BLaER1 (cell line): ENCODE data around the gene TMEM63B.

Experiments used
- H3K27ac ChIP-seq: shearing (Covaris generic); formaldehyde crosslinking; 2 replicates; pipeline ENCODE4 v1.8.1; 2022
- H3K27me3 ChIP-seq: shearing (Covaris generic); formaldehyde crosslinking; 2 replicates; pipeline ENCODE4 v1.8.1; 2022
- H3K36me3 ChIP-seq: shearing (Covaris generic); formaldehyde crosslinking; 2 replicates; pipeline ENCODE4 v1.8.1; 2022
- H3K4me1 ChIP-seq: shearing (Covaris generic); formaldehyde crosslinking; 2 replicates; pipeline ENCODE4 v1.8.1; 2022
- H3K4me2 ChIP-seq: shearing (Covaris generic); formaldehyde crosslinking; 2 replicates; pipeline ENCODE4 v1.8.1; 2022
- H3K4me3 ChIP-seq: shearing (Covaris generic); formaldehyde crosslinking; 2 replicates; pipeline ENCODE4 v1.8.1; 2022
- H3K9ac ChIP-seq: shearing (Covaris generic); formaldehyde crosslinking; 2 replicates; pipeline ENCODE4 v1.8.1; 2022
- H3K9me3 ChIP-seq: shearing (Covaris generic); formaldehyde crosslinking; 2 replicates; pipeline ENCODE4 v1.8.1; 2022
- H4K20me1 ChIP-seq: shearing (Covaris generic); formaldehyde crosslinking; 2 replicates; pipeline ENCODE4 v1.8.1; 2022
- Cebpa-rat ChIP-seq: shearing (Covaris generic); IDR thresholded peaks from 2 replicates; pipeline ENCODE4 v1.8.1; 2022

The TMEM63B gene

GRCh38 chr6:44116641-44117382, 10.5 kb upstream of the TMEM63B start:
- H3K4me3 ChIP-seq = no peak overlapping the region
- H4K20me1 ChIP-seq = peaks cover 98% of the 10 kb centered on the region
- H3K27me3 ChIP-seq = no peaks in the 10 kb centered on the region
- H3K9me3 ChIP-seq = no peaks in the 10 kb centered on the region
- H3K4me2 ChIP-seq = peak overlapping the region; percentile 38
- H3K4me1 ChIP-seq = peaks cover 61% of the 10 kb centered on the region
- H3K27ac ChIP-seq = no peak overlapping the region
- H3K9ac ChIP-seq = no peak overlapping the region
- H3K36me3 ChIP-seq = peaks cover 79% of the 10 kb centered on the region
- TF ChIP-seq Cebpa-rat = no peak

- H3K4me3 ChIP-seq = no peak overlapping the region
- H3K9ac ChIP-seq = no peak overlapping the region
- H3K27me3 ChIP-seq = no peaks in the 10 kb centered on the region
- H3K4me1 ChIP-seq = peaks cover 68% of the 10 kb centered on the region
- H4K20me1 ChIP-seq = peaks cover 100% of the 10 kb centered on the region
- H3K27ac ChIP-seq = no peak overlapping the region
- H3K9me3 ChIP-seq = no peaks in the 10 kb centered on the region
- TF ChIP-seq Cebpa-rat = no peak
- H3K4me2 ChIP-seq = peak overlapping the region; percentile 38
- peaks cover 72% of the 10 kb centered on the region for H3K36me3 ChIP-seq
Observed at GRCh38 chr6:44117397-44118128, 9.8 kb upstream of the TMEM63B start.

DNA sequence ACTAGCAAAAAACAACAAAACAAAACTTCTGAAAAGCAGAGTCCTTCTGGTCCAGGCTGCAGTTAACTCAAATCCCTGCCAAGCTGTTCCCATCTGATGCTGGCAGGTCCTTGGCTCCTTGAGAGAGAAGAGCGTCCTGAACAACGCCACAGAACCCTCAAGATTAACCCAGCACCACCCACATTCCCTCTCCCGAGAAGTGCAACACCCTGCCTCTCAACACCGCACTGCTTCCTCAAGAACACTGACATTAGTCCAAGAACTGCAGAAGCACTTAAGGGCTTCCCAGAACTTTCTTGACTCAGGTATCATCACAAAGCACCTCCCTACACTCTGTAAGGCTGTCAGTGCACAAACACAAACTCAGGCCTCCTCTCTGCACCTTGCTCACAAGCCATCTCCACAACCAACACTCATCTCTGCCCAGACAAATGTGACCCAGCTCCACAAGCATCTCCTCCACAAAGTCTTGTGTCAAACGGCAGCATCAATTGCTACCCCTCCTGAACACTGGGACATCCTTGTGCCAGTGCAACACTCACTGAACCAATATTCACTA, 7.6 kb upstream of the TMEM63B start:
- Histone ChIP-seq H3K27ac (no peak overlapping the region), H3K9ac (no peak overlapping the region), H3K4me2 (no peak overlapping the region), H3K27me3 (no peaks in the 10 kb centered on the region), H3K4me3 (no peak overlapping the region), H3K9me3 (no peaks in the 10 kb centered on the region), H4K20me1 (peaks cover 100% of the 10 kb centered on the region), H3K36me3 (peaks cover 57% of the 10 kb centered on the region), H3K4me1 (peaks cover 90% of the 10 kb centered on the region)
- TF ChIP-seq Cebpa-rat = no peak

GRCh38 chr6:44120692-44121443, 6.5 kb upstream of the TMEM63B start:
- TF ChIP-seq Cebpa-rat = no peak
- H3K36me3 ChIP-seq = peaks cover 46% of the 10 kb centered on the region
- no peak overlapping the region for H3K4me3 ChIP-seq
- peak overlapping the region; percentile 96 for H3K4me2 ChIP-seq
- H3K27ac ChIP-seq = no peak overlapping the region
- no peaks in the 10 kb centered on the region for H3K27me3 ChIP-seq
- H3K9ac ChIP-seq = no peak overlapping the region
- H3K4me1 ChIP-seq = peaks cover 97% of the 10 kb centered on the region
- H3K9me3 ChIP-seq = no peaks in the 10 kb centered on the region
- H4K20me1 ChIP-seq = peaks cover 100% of the 10 kb centered on the region

GRCh38 chr6:44122801-44123200, 4.6 kb upstream of the TMEM63B start:
- H3K9me3 ChIP-seq = no peaks in the 10 kb centered on the region
- peaks cover 29% of the 10 kb centered on the region for H3K36me3 ChIP-seq
- peak overlapping the region; percentile 96 for H3K4me2 ChIP-seq
- peaks cover 90% of the 10 kb centered on the region for H4K20me1 ChIP-seq
- H3K4me1 ChIP-seq = peaks cover 85% of the 10 kb centered on the region
- 0 out of 2 replicates have a peak overlapping the region, but pooled peaks have one; percentile 0 for H3K9ac ChIP-seq
- H3K27me3 ChIP-seq = no peaks in the 10 kb centered on the region
- H3K4me3 ChIP-seq = no peak overlapping the region
- no peak overlapping the region for H3K27ac ChIP-seq
- no peak for TF ChIP-seq Cebpa-rat

GRCh38 chr6:44123544-44123943, 3.8 kb upstream of the TMEM63B start:
- peaks cover 86% of the 10 kb centered on the region for H4K20me1 ChIP-seq
- H3K27me3 ChIP-seq = no peaks in the 10 kb centered on the region
- H3K27ac ChIP-seq = no peak overlapping the region
- peaks cover 23% of the 10 kb centered on the region for H3K36me3 ChIP-seq
- 0 out of 2 replicates have a peak overlapping the region, but pooled peaks have one; percentile 0 for H3K9ac ChIP-seq
- peak overlapping the region; percentile 96 for H3K4me2 ChIP-seq
- no peaks in the 10 kb centered on the region for H3K9me3 ChIP-seq
- H3K4me1 ChIP-seq = peaks cover 84% of the 10 kb centered on the region
- no peak for TF ChIP-seq Cebpa-rat
- no peak overlapping the region for H3K4me3 ChIP-seq

GRCh38 chr6:44126320-44127149, 819 bp upstream of the TMEM63B start:
- H3K36me3 ChIP-seq = 0 out of 2 replicates have a peak, but pooled peaks cover 7% of the 10 kb centered on the region
- no peaks in the 10 kb centered on the region for H3K9me3 ChIP-seq
- peak overlapping the region; percentile 91 for H3K4me3 ChIP-seq
- peak overlapping the region; percentile 93 for H3K9ac ChIP-seq
- H4K20me1 ChIP-seq = peaks cover 71% of the 10 kb centered on the region
- H3K27me3 ChIP-seq = no peaks in the 10 kb centered on the region
- peak overlapping the region; percentile 86 for H3K27ac ChIP-seq
- peak overlapping the region; percentile 96 for H3K4me2 ChIP-seq
- peaks cover 80% of the 10 kb centered on the region for H3K4me1 ChIP-seq
- TF ChIP-seq Cebpa-rat = no peak

DNA sequence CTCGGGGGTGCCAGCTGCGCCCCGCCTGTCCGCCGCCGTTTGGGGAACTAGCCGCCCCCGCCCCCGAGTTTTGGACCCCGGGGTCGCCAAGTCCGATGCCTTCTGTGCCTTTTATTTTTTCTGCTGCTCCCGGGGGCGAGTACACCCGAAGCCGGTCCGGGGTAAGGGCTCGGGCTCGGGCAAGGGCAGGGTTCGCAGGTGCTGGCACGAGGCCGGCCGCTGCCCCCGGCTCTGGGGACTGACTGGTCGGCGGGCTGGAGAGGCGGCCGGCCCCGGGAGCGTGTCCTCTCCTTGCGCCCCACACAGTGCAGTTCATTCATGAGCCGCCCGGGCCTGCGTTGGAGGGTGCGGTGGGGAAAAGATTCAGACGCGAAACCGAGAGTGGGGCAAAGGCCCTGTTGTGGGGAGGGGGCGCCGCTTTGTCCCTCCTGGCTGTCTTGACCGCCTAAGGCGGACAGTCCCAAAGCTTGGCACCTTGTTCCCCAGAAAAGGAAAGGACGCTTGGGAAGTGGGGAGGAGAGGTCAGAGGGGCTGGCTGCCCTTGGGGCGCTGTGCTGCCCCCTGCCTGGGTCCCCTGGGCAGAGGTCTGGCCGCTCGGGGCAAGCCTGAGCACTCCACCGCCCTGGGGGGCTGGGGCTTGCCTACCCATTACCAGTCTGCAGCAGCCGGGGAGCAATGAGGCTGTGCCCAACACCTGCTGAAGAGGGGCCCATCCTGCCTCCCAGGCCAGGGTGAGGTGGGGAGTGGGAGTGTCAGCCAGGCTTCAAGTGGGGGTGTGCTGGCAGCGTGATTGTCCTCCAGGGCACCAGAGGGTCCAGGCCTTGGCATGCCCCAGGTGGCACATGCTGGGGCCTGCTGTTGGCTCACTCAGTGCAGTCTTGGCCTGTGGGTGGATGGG, 915 bp downstream of the TMEM63B start:
- Histone ChIP-seq H3K4me2 (peak overlapping the region; percentile 91), H3K27ac (peak overlapping the region; percentile 73), H3K9me3 (no peaks in the 10 kb centered on the region), H3K9ac (peak overlapping the region; percentile 84), H4K20me1 (peaks cover 71% of the 10 kb centered on the region), H3K27me3 (no peaks in the 10 kb centered on the region), H3K4me1 (peaks cover 80% of the 10 kb centered on the region), H3K4me3 (peak overlapping the region; percentile 91), H3K36me3 (0 out of 2 replicates have a peak, but pooled peaks cover 7% of the 10 kb centered on the region)
- TF ChIP-seq Cebpa-rat = no peak
